HepG2 (cell line): ENCODE data around the gene PLB1. TPM values are rescaled to one million over a fixed set of nuclear protein-coding genes. Genes with fewer than 3 reads are reported as not detected.

Experiments used
- FOSL2 ChIP-seq: sonication (generic); formaldehyde crosslinking; IDR thresholded peaks from 2 replicates; pipeline ENCODE4 v1.4.0; 2020; ENCODE audit warnings: missing genetic modification reagents
- FOXA1 ChIP-seq, 2 experiments: fragments of 450-650 bp in 1 of 2; sonication (generic) in 1 of 2; formaldehyde crosslinking in 1 of 2; IDR thresholded peaks; 2 replicates each; pipeline versions ENCODE4 v1.4.0 to v1.6.1; 2016 to 2020; ENCODE audit warnings: missing genetic modification reagents in 1 of 2
- KDM4B ChIP-seq: sonication (generic); formaldehyde crosslinking; IDR thresholded peaks from 2 replicates; pipeline ENCODE4 v1.4.0; 2020; ENCODE audit warnings: missing genetic modification reagents
- TEAD2 ChIP-seq: sonication (generic); formaldehyde crosslinking; IDR thresholded peaks from 2 replicates; pipeline ENCODE4 v1.9.0; 2021; ENCODE audit warnings: missing genetic modification reagents
- ZNF281 ChIP-seq: sonication (generic); formaldehyde crosslinking; IDR thresholded peaks from 2 replicates; pipeline ENCODE4 v1.4.0; 2020; ENCODE audit warnings: missing genetic modification reagents, borderline replicate concordance
- ZNF772 ChIP-seq: sonication (generic); formaldehyde crosslinking; IDR thresholded peaks from 2 replicates; pipeline ENCODE4 v1.5.0; 2020; ENCODE audit warnings: mild to moderate bottlenecking, missing genetic modification reagents
- polyA plus RNA-seq, 8 experiments: library from polyadenylated mRNA; depleted of rRNA in 3 of 8; stranded (reverse) in 7 of 8; unstranded in 1 of 8; fragments of >200 nt; fragmentation: Illumina TruSeq in 4 of 8; extraction: Trizol in 4 of 8; gene quantifications; 2 replicates each; pipeline versions ENCODE4 v1.2.1 to v1.2.3, GENCODE V29; 2011 to 2016; ENCODE audit warnings: low read depth in 4 of 8, missing spikeins in 1 of 8, mixed read lengths in 1 of 8; ENCODE audit not compliant: insufficient read depth in 1 of 8
- total RNA-seq, 5 experiments: library from RNA; depleted of rRNA; stranded (reverse); fragments of >200 nt; fragmentation: Illumina TruSeq; extraction: Trizol; gene quantifications; 2 replicates each; pipeline ENCODE4 v1.2.3, GENCODE V29; 2016; ENCODE audit warnings: low read depth in 1 of 5
- TF ChIP-seq, protein P1 (sequence below): IDR thresholded peaks from 2 replicates; pipeline ENCODE4 v1.4.0; 2020; ENCODE audit warnings: mild to moderate bottlenecking, missing genetic modification reagents

Gene PLB1
- total and polyA plus RNA-seq, 2 of the 13 experiments (the other 11 are each of a cell fraction or from before 2014, with no cell fraction given): 0.20 to 1.8 TPM

GRCh38 chr2:28633746-28634145 is 137.9 kb downstream of the PLB1 start (continued):
- TF ChIP-seq ZNF281 (no peak), KDM4B (CRISPR knock-in tag) (no peak), TEAD2 (no peak), ZNF772 (CRISPR knock-in tag) (no peak), FOXA1 (IDR thresholded peaks at IDR 0.05) (no peak), FOXA1 (CRISPR knock-in tag; IDR thresholded peaks at IDR 0.05) (0 out of 2 replicates have a peak, but pooled peaks have one; percentile 21), FOSL2 (peak; percentile 84)
- TF ChIP-seq, protein P1, sequence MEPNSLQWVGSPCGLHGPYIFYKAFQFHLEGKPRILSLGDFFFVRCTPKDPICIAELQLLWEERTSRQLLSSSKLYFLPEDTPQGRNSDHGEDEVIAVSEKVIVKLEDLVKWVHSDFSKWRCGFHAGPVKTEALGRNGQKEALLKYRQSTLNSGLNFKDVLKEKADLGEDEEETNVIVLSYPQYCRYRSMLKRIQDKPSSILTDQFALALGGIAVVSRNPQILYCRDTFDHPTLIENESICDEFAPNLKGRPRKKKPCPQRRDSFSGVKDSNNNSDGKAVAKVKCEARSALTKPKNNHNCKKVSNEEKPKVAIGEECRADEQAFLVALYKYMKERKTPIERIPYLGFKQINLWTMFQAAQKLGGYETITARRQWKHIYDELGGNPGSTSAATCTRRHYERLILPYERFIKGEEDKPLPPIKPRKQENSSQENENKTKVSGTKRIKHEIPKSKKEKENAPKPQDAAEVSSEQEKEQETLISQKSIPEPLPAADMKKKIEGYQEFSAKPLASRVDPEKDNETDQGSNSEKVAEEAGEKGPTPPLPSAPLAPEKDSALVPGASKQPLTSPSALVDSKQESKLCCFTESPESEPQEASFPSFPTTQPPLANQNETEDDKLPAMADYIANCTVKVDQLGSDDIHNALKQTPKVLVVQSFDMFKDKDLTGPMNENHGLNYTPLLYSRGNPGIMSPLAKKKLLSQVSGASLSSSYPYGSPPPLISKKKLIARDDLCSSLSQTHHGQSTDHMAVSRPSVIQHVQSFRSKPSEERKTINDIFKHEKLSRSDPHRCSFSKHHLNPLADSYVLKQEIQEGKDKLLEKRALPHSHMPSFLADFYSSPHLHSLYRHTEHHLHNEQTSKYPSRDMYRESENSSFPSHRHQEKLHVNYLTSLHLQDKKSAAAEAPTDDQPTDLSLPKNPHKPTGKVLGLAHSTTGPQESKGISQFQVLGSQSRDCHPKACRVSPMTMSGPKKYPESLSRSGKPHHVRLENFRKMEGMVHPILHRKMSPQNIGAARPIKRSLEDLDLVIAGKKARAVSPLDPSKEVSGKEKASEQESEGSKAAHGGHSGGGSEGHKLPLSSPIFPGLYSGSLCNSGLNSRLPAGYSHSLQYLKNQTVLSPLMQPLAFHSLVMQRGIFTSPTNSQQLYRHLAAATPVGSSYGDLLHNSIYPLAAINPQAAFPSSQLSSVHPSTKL (CRISPR knock-in tag): peak; percentile 12; the same call in 1 of the 2 replicates
